ENCODE data around the gene TSC1. TPM values are rescaled to one million over a fixed set of nuclear protein-coding genes. Genes with fewer than 3 reads are reported as not detected.

The TSC1 gene
- total RNA-seq, 1 experiment from 2014 or later: 53.5 TPM

DNA sequence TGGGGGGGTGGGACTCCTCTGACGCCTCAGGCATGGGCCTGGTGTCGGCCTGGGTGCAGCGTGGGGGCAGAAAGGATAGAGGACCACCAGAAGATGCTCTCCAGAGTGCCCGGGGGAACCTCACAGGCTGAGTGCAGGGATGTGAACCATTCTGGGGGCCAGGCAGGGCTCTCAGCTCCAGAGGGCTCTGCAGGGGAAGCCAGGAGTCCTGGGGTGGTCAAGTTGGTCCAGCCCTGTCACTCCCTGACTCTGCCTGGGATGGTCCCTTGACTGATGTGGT is 40.6 kb upstream of the TSC1 start:
- POLR2A ChIA-PET: no interaction called here
- Mint-ChIP-seq H3K27me3 (ENCODE audit: insufficient read depth, unreplicated experiment) (peaks cover 3% of the 10 kb centered on the region), H3K9me3 (ENCODE audit: unreplicated experiment) (no peaks in the 10 kb centered on the region), H3K36me3 (ENCODE audit: insufficient read depth, unreplicated experiment) (no peaks in the 10 kb centered on the region), H3K4me3 (ENCODE audit: unreplicated experiment) (no peak overlapping the region), H3K4me1 (ENCODE audit: low read depth, unreplicated experiment) (peaks cover 7% of the 10 kb centered on the region), H3K27ac (ENCODE audit: unreplicated experiment) (no peak overlapping the region)
- Histone ChIP-seq H3K36me3 (ENCODE audit: control insufficient read depth, insufficient read depth, low read length) (no peaks in the 10 kb centered on the region), H3K9me3 (no peaks in the 10 kb centered on the region), H3K4me3 (ENCODE audit: low read depth, low read length) (no peak overlapping the region), H3K27me3 (replicated peaks; ENCODE audit: control insufficient read depth, insufficient read depth, low read length) (no peaks in the 10 kb centered on the region), H3K4me1 (peaks cover 9% of the 10 kb centered on the region)
- intact Hi-C loops (cut with micrococcal nuclease; ENCODE audit: unreplicated experiment): no loop called here
- no peak for DNase-seq
- BruUV-seq (replicated peaks): no TSS peak
- CTCF ChIA-PET: no interaction called here
- TF ChIP-seq, protein P1, sequence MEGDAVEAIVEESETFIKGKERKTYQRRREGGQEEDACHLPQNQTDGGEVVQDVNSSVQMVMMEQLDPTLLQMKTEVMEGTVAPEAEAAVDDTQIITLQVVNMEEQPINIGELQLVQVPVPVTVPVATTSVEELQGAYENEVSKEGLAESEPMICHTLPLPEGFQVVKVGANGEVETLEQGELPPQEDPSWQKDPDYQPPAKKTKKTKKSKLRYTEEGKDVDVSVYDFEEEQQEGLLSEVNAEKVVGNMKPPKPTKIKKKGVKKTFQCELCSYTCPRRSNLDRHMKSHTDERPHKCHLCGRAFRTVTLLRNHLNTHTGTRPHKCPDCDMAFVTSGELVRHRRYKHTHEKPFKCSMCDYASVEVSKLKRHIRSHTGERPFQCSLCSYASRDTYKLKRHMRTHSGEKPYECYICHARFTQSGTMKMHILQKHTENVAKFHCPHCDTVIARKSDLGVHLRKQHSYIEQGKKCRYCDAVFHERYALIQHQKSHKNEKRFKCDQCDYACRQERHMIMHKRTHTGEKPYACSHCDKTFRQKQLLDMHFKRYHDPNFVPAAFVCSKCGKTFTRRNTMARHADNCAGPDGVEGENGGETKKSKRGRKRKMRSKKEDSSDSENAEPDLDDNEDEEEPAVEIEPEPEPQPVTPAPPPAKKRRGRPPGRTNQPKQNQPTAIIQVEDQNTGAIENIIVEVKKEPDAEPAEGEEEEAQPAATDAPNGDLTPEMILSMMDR (IDR thresholded peaks at IDR 0.05; ENCODE audit: insufficient read depth in 1 of 2, low read depth in 1 of 2, low read length in 1 of 2, severe bottlenecking in 1 of 2, unreplicated experiment in 1 of 2): no peak

DNA sequence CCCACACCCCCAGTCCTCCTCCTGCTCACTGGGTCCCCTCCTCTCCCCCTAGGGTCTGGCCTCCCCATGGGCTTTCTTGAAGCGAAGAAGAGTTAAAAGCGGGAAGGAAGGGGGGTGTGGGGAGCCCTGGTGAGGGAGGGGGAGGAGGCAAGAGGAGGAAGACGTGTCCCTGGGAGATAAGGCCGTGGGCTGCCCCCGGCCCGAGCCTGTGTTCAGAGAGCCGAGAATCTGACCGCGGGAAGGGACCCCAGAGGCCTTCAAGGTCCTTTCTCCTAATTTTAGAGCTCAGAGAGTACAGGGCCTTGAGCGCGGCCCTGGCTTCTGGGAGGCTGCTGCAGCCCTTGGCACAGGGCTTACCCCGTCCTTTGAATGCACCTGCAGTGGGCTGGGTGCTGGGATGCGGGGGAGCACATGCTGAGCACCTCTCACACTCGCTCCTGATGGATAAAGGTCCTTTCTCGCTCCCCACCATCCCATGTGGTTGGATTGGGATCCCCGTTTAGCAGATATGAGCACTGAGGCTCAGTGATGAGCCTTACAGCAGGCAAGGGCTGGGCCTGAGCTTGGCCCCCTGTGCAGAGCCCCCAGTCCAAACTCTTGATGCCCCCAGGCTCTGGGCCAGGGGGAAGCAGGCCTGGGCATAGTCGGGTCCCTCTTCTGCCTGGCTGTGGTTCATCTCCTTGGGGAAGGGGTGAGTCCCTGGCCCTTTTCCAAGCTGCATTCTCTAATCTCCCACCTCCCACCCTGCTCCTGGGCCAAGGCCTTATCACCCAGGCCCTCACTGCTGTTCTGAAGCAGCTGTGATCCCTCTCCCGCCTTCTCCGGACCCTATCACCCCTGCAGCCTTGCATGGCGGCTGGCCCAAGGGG is 40.0 kb upstream of the TSC1 start:
- BruUV-seq (replicated peaks): no TSS peak
- Mint-ChIP-seq H3K9me3 (ENCODE audit: unreplicated experiment) (no peaks in the 10 kb centered on the region), H3K4me1 (ENCODE audit: low read depth, unreplicated experiment) (peaks cover 7% of the 10 kb centered on the region), H3K27me3 (ENCODE audit: insufficient read depth, unreplicated experiment) (peaks cover 3% of the 10 kb centered on the region), H3K27ac (ENCODE audit: unreplicated experiment) (no peak overlapping the region), H3K4me3 (ENCODE audit: unreplicated experiment) (no peak overlapping the region), H3K36me3 (ENCODE audit: insufficient read depth, unreplicated experiment) (no peaks in the 10 kb centered on the region)
- CTCF ChIA-PET: no interaction called here
- intact Hi-C loops (cut with micrococcal nuclease; ENCODE audit: unreplicated experiment): no loop called here
- TF ChIP-seq, protein P1 (IDR thresholded peaks at IDR 0.05; ENCODE audit: insufficient read depth in 1 of 2, low read depth in 1 of 2, low read length in 1 of 2, severe bottlenecking in 1 of 2, unreplicated experiment in 1 of 2): no peak
- no peaks in the 10 kb centered on the region for H3K9me3 ChIP-seq
- POLR2A ChIA-PET: no interaction called here
- DNase-seq: no peak
- no peaks in the 10 kb centered on the region for H3K27me3 ChIP-seq (replicated peaks; ENCODE audit: control insufficient read depth, insufficient read depth, low read length)
- H3K36me3 ChIP-seq (ENCODE audit: control insufficient read depth, insufficient read depth, low read length): no peaks in the 10 kb centered on the region
- H3K4me1 ChIP-seq: peaks cover 9% of the 10 kb centered on the region
- H3K4me3 ChIP-seq (ENCODE audit: low read depth, low read length): no peak overlapping the region

DNA sequence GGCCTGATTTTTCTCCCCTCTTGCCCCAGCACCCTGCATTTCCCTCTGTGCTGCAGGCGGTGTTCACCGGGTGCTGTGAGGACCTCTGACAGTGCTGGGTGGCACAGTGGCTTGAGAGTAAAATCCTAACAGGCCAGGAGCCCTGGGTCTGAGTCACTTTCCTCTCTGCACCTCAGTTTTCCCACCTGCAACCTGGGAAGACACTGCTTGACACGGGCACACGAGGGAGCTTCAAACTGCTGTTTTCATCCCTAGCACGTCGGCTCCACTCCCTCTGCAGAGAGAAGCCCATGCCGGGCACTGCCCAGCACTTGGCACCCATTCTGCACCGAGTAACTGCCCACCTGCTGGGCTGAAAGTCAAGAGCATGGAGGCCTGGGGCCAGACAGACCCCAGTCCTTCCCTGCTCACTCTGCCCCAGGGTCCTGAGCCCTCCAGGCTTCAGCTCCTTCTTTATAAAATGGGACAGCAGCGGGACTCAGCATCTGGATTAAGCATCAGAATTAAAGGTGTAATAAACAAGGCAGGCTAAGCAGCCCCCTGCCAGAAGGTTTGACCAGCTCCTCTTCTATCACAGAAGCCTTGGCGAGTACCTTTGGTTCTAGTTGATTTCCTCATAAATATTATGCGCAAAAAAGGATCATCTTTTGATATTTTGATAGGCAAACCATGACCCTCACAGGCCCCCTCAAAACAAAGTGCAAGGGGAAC is 39.2 kb upstream of the TSC1 start:
- H3K27me3 ChIP-seq (replicated peaks; ENCODE audit: control insufficient read depth, insufficient read depth, low read length): no peaks in the 10 kb centered on the region
- no peak overlapping the region for H3K4me3 Mint-ChIP-seq (ENCODE audit: unreplicated experiment)
- no peaks in the 10 kb centered on the region for H3K9me3 Mint-ChIP-seq (ENCODE audit: unreplicated experiment)
- ChIA-PET CTCF (no interaction called here), POLR2A (no interaction called here)
- H3K36me3 Mint-ChIP-seq (ENCODE audit: insufficient read depth, unreplicated experiment): no peaks in the 10 kb centered on the region
- H3K9me3 ChIP-seq: no peaks in the 10 kb centered on the region
- no peak for DNase-seq
- intact Hi-C loops (cut with micrococcal nuclease; ENCODE audit: unreplicated experiment): no loop called here
- H3K27me3 Mint-ChIP-seq (ENCODE audit: insufficient read depth, unreplicated experiment): peaks cover 3% of the 10 kb centered on the region
- no peak overlapping the region for H3K27ac Mint-ChIP-seq (ENCODE audit: unreplicated experiment)
- H3K4me1 Mint-ChIP-seq (ENCODE audit: low read depth, unreplicated experiment): peaks cover 7% of the 10 kb centered on the region
- no peaks in the 10 kb centered on the region for H3K36me3 ChIP-seq (ENCODE audit: control insufficient read depth, insufficient read depth, low read length)
- no peak overlapping the region for H3K4me3 ChIP-seq (ENCODE audit: low read depth, low read length)
- H3K4me1 ChIP-seq: peaks cover 11% of the 10 kb centered on the region
- TF ChIP-seq, protein P1 (IDR thresholded peaks at IDR 0.05; ENCODE audit: insufficient read depth in 1 of 2, low read depth in 1 of 2, low read length in 1 of 2, severe bottlenecking in 1 of 2, unreplicated experiment in 1 of 2): no peak
- no TSS peak for BruUV-seq (replicated peaks)

Measured in Caco-2 (cell line).